ENCODE results near the gene TXNDC2. TPM values are rescaled to one million over a fixed set of nuclear protein-coding genes. Genes with fewer than 3 reads are reported as not detected.

The TXNDC2 gene
- total and polyA plus RNA-seq, 9 of the 15 experiments (the other 6 are each of a cell fraction or from before 2014, with no cell fraction given), result 1.2 to 4.9 (median 2.3) TPM

GRCh38 chr18:9914584-9915290, 29.0 kb downstream of the TXNDC2 start (continued):
- TF ChIP-seq, protein P1, sequence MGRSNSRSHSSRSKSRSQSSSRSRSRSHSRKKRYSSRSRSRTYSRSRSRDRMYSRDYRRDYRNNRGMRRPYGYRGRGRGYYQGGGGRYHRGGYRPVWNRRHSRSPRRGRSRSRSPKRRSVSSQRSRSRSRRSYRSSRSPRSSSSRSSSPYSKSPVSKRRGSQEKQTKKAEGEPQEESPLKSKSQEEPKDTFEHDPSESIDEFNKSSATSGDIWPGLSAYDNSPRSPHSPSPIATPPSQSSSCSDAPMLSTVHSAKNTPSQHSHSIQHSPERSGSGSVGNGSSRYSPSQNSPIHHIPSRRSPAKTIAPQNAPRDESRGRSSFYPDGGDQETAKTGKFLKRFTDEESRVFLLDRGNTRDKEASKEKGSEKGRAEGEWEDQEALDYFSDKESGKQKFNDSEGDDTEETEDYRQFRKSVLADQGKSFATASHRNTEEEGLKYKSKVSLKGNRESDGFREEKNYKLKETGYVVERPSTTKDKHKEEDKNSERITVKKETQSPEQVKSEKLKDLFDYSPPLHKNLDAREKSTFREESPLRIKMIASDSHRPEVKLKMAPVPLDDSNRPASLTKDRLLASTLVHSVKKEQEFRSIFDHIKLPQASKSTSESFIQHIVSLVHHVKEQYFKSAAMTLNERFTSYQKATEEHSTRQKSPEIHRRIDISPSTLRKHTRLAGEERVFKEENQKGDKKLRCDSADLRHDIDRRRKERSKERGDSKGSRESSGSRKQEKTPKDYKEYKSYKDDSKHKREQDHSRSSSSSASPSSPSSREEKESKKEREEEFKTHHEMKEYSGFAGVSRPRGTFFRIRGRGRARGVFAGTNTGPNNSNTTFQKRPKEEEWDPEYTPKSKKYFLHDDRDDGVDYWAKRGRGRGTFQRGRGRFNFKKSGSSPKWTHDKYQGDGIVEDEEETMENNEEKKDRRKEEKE (IDR thresholded peaks at IDR 0.05; ENCODE audit: borderline replicate concordance in 1 of 2, control insufficient read depth in 1 of 2, low read depth in 2 of 2, low read length in 1 of 2), result peak in 1 of 2 experiments; percentile 61; a peak in 1 of 4 replicates
- 0 out of 2 replicates have a peak, but pooled peaks have one; percentile 10 for TF ChIP-seq SMC3 (conservative IDR thresholded peaks at IDR 0.05; ENCODE audit: insufficient read depth, low read depth, low read length)
- peak in 1 of 2 experiments; percentile 88; a peak in 2 of 4 replicates for TF ChIP-seq TBL1XR1 (IDR thresholded peaks at IDR 0.05; ENCODE audit: low read length in 2 of 2)
- no peak for TF ChIP-seq ZNF551 (CRISPR knock-in tag; IDR thresholded peaks at IDR 0.05)
- no peak for TF ChIP-seq BDP1 (IDR thresholded peaks at IDR 0.05; ENCODE audit: insufficient read depth, insufficient read length)
- 0 out of 2 replicates have a peak, but pooled peaks have one; percentile 49 for TF ChIP-seq ZNF134 (CRISPR knock-in tag; conservative IDR thresholded peaks at IDR 0.05)
- TF ChIP-seq, protein P2, sequence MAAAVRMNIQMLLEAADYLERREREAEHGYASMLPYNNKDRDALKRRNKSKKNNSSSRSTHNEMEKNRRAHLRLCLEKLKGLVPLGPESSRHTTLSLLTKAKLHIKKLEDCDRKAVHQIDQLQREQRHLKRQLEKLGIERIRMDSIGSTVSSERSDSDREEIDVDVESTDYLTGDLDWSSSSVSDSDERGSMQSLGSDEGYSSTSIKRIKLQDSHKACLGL (CRISPR knock-in tag; IDR thresholded peaks at IDR 0.05; ENCODE audit: borderline replicate concordance, poor library complexity, severe bottlenecking), result peak; percentile 10
- peak; percentile 66; the same call in 1 of the 2 replicates for TF ChIP-seq ETV5 (CRISPR knock-in tag; IDR thresholded peaks at IDR 0.05; ENCODE audit: low read depth)
- TF ChIP-seq POLR2AphosphoS2 (IDR thresholded peaks at IDR 0.05; ENCODE audit: low read length), result peak; percentile 89
- TF ChIP-seq, protein P3, sequence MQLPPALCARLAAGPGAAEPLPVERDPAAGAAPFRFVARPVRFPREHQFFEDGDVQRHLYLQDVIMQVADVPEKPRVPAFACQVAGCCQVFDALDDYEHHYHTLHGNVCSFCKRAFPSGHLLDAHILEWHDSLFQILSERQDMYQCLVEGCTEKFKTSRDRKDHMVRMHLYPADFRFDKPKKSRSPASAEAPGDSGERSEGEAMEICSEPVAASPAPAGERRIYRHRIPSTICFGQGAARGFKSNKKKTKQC (CRISPR knock-in tag; IDR thresholded peaks at IDR 0.05), result 0 out of 2 replicates have a peak, but pooled peaks have one; percentile 48
- TF ChIP-seq POLR2A (conservative IDR thresholded peaks at IDR 0.05), result peak; percentile 87
- no peak for TF ChIP-seq BRCA1 (IDR thresholded peaks at IDR 0.05)
- TF ChIP-seq BRCA1 (CRISPR knock-in tag; IDR thresholded peaks at IDR 0.05), result peak; percentile 58; the same call in 1 of the 2 replicates
- TF ChIP-seq PKNOX1 (IDR thresholded peaks at IDR 0.05), result peak; percentile 67; the same call in 1 of the 2 replicates
- TF ChIP-seq KAT7 (CRISPR knock-in tag; IDR thresholded peaks at IDR 0.05; ENCODE audit: borderline replicate concordance), result peak; percentile 94; the same call in 1 of the 2 replicates
- TF ChIP-seq SMARCB1 (IDR thresholded peaks at IDR 0.05; ENCODE audit: insufficient read length, low read depth), result no peak
- TF ChIP-seq CEBPG (CRISPR knock-in tag; IDR thresholded peaks at IDR 0.05), result no peak
- no peak for TF ChIP-seq CEBPG (tag; conservative IDR thresholded peaks at IDR 0.05 in 1 of 2, IDR thresholded peaks at IDR 0.05 in 1 of 2)
- TF ChIP-seq, protein P4, sequence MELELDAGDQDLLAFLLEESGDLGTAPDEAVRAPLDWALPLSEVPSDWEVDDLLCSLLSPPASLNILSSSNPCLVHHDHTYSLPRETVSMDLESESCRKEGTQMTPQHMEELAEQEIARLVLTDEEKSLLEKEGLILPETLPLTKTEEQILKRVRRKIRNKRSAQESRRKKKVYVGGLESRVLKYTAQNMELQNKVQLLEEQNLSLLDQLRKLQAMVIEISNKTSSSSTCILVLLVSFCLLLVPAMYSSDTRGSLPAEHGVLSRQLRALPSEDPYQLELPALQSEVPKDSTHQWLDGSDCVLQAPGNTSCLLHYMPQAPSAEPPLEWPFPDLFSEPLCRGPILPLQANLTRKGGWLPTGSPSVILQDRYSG (tag; conservative IDR thresholded peaks at IDR 0.05; ENCODE audit: low read depth), result no peak
- TF ChIP-seq RBBP5 (IDR thresholded peaks at IDR 0.05; ENCODE audit: borderline replicate concordance, insufficient read depth, low read length, poor library complexity, severe bottlenecking), result peak; percentile 74
- peak; percentile 20 to 38; a peak in 3 of 4 replicates for TF ChIP-seq RAD21 (CRISPR knock-in tag; conservative IDR thresholded peaks at IDR 0.05 in 1 of 2, IDR thresholded peaks at IDR 0.05 in 1 of 2)

All from K562 (cell line).